Neural crest cell (in vitro differentiated cells): ENCODE results near the gene FAM13A. TPM values are rescaled to one million over a fixed set of nuclear protein-coding genes. Genes with fewer than 3 reads are reported as not detected.
A peak's percentile ranks its signal among the peaks of the same experiment; 100 is the strongest.
"Not testable (repeated sequence)": the region's sequence is repeated elsewhere in the genome, so short reads cannot be mapped to it uniquely, and the experiment has no call there.

Source experiments
- DNase-seq: peaks from one replicate; pipeline ENCODE4 v3.0.0; 2021; ENCODE audit warnings: low read depth, mixed read lengths, low spot score
- H3K27ac Mint-ChIP-seq: one replicate; pipeline ENCODE4 v1.8.0; 2021; ENCODE audit warnings: mild to moderate bottlenecking, mixed read lengths; ENCODE audit not compliant: unreplicated experiment
- H3K27me3 Mint-ChIP-seq: 2 replicates; pipeline ENCODE4 v1.8.0; 2021; ENCODE audit warnings: low read depth, mild to moderate bottlenecking, mixed read lengths
- H3K36me3 Mint-ChIP-seq: 2 replicates; pipeline ENCODE4 v1.8.0; 2021; ENCODE audit warnings: low read depth, mild to moderate bottlenecking, mixed read lengths
- H3K4me1 Mint-ChIP-seq: 2 replicates; pipeline ENCODE4 v1.8.0; 2021; ENCODE audit warnings: mixed read lengths
- H3K4me3 Mint-ChIP-seq: one replicate; pipeline ENCODE4 v1.8.0; 2021; ENCODE audit warnings: mild to moderate bottlenecking, mixed read lengths
- H3K9me3 Mint-ChIP-seq: 2 replicates; pipeline ENCODE4 v1.8.0; 2021; ENCODE audit warnings: mixed read lengths
- total RNA-seq: library from RNA; stranded (reverse); gene quantifications from 2 replicates; pipeline ENCODE4 v1.2.1, GENCODE V29; 2021
- TF ChIP-seq, protein P1 (sequence below): fragments of 200-600 bp; sonication (generic); conservative IDR thresholded peaks from 2 replicates; pipeline ENCODE4 v1.5.0; 2021; ENCODE audit warnings: antibody characterized with exemption, mild to moderate bottlenecking

Gene FAM13A
- total RNA-seq, 1 donor from 2014 or later: 18.1 TPM

- Mint-ChIP-seq H3K36me3 (no peaks in the 10 kb centered on the region), H3K4me3 (no peak overlapping the region), H3K9me3 (no peaks in the 10 kb centered on the region), H3K27ac (peak overlapping the region; percentile 73), H3K27me3 (no peaks in the 10 kb centered on the region), H3K4me1 (peaks cover 5% of the 10 kb centered on the region)
- no peak for DNase-seq
- TF ChIP-seq, protein P1, sequence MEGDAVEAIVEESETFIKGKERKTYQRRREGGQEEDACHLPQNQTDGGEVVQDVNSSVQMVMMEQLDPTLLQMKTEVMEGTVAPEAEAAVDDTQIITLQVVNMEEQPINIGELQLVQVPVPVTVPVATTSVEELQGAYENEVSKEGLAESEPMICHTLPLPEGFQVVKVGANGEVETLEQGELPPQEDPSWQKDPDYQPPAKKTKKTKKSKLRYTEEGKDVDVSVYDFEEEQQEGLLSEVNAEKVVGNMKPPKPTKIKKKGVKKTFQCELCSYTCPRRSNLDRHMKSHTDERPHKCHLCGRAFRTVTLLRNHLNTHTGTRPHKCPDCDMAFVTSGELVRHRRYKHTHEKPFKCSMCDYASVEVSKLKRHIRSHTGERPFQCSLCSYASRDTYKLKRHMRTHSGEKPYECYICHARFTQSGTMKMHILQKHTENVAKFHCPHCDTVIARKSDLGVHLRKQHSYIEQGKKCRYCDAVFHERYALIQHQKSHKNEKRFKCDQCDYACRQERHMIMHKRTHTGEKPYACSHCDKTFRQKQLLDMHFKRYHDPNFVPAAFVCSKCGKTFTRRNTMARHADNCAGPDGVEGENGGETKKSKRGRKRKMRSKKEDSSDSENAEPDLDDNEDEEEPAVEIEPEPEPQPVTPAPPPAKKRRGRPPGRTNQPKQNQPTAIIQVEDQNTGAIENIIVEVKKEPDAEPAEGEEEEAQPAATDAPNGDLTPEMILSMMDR: no peak
Observed at GRCh38 chr4:89069481-89069880, 12.5 kb upstream of the FAM13A start.

GRCh38 chr4:89067417-89067816 lies 10.4 kb upstream of the FAM13A start:
- Mint-ChIP-seq H3K4me1 (peaks cover 5% of the 10 kb centered on the region), H3K9me3 (peaks cover under 1% of the 10 kb centered on the region), H3K27me3 (no peaks in the 10 kb centered on the region), H3K36me3 (peaks cover under 1% of the 10 kb centered on the region), H3K4me3 (no peak overlapping the region), H3K27ac (no peak overlapping the region)
- TF ChIP-seq, protein P1: no peak
- no peak for DNase-seq

GRCh38 chr4:89064848-89065247 lies 7.9 kb upstream of the FAM13A start:
- H3K9me3 Mint-ChIP-seq: peaks cover 6% of the 10 kb centered on the region
- no peak for DNase-seq
- no peak overlapping the region for H3K27ac Mint-ChIP-seq
- peaks cover 9% of the 10 kb centered on the region for H3K36me3 Mint-ChIP-seq
- H3K27me3 Mint-ChIP-seq: no peaks in the 10 kb centered on the region
- peaks cover 5% of the 10 kb centered on the region for H3K4me1 Mint-ChIP-seq
- TF ChIP-seq, protein P1: no peak
- no peak overlapping the region for H3K4me3 Mint-ChIP-seq

DNA sequence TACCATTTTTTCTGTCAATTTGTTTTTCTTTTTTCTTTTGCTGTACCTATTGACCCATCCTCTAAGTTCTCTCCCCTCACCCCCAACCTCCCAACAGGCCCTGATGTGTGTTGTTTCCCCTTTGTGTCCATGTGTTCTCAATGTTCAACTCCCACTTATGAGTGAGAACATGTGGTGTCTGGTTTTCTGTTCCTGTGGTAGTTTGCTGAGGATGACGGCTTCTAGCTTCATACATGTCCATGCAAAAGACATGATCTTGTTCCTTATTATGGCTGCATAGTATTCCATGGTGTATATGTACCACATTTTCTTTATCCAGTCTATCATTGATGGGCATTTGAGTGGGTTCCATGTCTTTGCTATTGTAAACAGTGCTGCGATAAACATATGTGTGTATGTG lies 859 bp upstream of the FAM13A start:
- DNase-seq, H3K9me3 Mint-ChIP-seq, H3K27me3 Mint-ChIP-seq: not testable (repeated sequence)
- Mint-ChIP-seq H3K27ac (peak overlapping the region; percentile 54), H3K4me3 (peak overlapping the region; percentile 81), H3K36me3 (peaks cover 16% of the 10 kb centered on the region), H3K4me1 (peaks cover 50% of the 10 kb centered on the region)

DNA sequence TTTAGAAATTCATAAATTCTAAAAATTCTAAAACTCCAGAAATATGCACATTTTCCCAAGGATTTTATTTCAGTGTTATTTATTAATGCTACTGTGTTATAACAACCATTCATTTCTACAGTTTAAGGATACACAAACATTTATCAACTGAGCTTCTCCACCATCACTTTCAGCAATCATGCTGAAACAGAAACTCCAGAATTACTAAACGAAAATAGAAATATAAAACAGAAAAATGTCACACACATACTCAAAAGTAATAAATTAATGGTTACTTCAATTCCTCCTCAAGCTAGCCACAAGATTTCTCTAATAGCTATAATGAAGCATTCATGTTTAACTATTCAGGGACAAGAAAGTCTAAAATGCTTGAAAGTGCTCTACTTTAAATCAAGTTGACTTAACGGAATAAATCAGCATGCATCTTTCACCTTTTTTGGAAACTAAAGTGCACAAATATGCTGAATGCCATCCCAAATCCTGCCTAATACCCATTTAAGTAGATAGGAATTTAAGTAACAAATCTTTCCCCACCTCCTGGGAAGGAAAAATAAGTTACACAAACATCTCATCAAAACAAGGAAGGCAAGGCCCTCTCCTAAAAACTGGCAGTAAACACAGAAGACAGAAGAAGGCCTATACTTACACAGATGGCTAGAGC lies 563 bp downstream of the FAM13A start:
- peaks cover 9% of the 10 kb centered on the region for H3K36me3 Mint-ChIP-seq
- H3K27me3 Mint-ChIP-seq: no peaks in the 10 kb centered on the region
- peak overlapping the region; percentile 90 for H3K27ac Mint-ChIP-seq
- peak overlapping the region; percentile 93 for H3K4me3 Mint-ChIP-seq
- H3K9me3 Mint-ChIP-seq: peaks cover 6% of the 10 kb centered on the region
- peaks cover 53% of the 10 kb centered on the region for H3K4me1 Mint-ChIP-seq
- DNase-seq: no peak
- TF ChIP-seq, protein P1: no peak
